HepG2 (cell line): ENCODE results near the gene AP3D1. TPM values are rescaled to one million over a fixed set of nuclear protein-coding genes. Genes with fewer than 3 reads are reported as not detected.
A peak's percentile ranks its signal among the peaks of the same experiment; 100 is the strongest.

Source experiments
- CERS6 ChIP-seq: sonication (generic); formaldehyde crosslinking; IDR thresholded peaks from 2 replicates; pipeline ENCODE4 v1.5.0; 2020; ENCODE audit warnings: missing genetic modification reagents
- DNMT1 ChIP-seq: sonication (generic); formaldehyde crosslinking; IDR thresholded peaks from 2 replicates; pipeline ENCODE4 v1.5.1; 2020; ENCODE audit warnings: mild to moderate bottlenecking, missing genetic modification reagents
- EED ChIP-seq: sonication (generic); formaldehyde crosslinking; IDR thresholded peaks from 2 replicates; pipeline ENCODE4 v1.5.0; 2020; ENCODE audit warnings: mild to moderate bottlenecking, missing genetic modification reagents
- HOXA3 ChIP-seq: sonication (generic); formaldehyde crosslinking; IDR thresholded peaks from 2 replicates; pipeline ENCODE4 v1.5.0; 2020; ENCODE audit warnings: missing genetic modification reagents
- ISL2 ChIP-seq: sonication (generic); formaldehyde crosslinking; IDR thresholded peaks from 2 replicates; pipeline ENCODE4 v1.5.0; 2020; ENCODE audit warnings: missing genetic modification reagents
- KLF15 ChIP-seq: sonication (generic); formaldehyde crosslinking; IDR thresholded peaks from 2 replicates; pipeline ENCODE4 v1.8.1; 2023; ENCODE audit warnings: borderline replicate concordance, mild to moderate bottlenecking, inconsistent platforms, missing genetic modification reagents, mixed read lengths
- MEIS1 ChIP-seq: sonication (generic); formaldehyde crosslinking; IDR thresholded peaks from 2 replicates; pipeline ENCODE4 v1.9.0; 2021; ENCODE audit warnings: mild to moderate bottlenecking, missing genetic modification reagents, moderate library complexity, borderline replicate concordance
- NFAT5 ChIP-seq: sonication (generic); formaldehyde crosslinking; IDR thresholded peaks from 2 replicates; pipeline ENCODE4 v1.4.0; 2020; ENCODE audit warnings: missing genetic modification reagents
- NFRKB ChIP-seq: fragments of 450-650 bp; IDR thresholded peaks from 2 replicates; pipeline ENCODE4 v1.6.1; 2017
- POLR2AphosphoS5 ChIP-seq: IDR thresholded peaks from 2 replicates; pipeline ENCODE4 v1.6.1; 2012; ENCODE audit warnings: low read depth, low read length
- RBFOX2 ChIP-seq: fragments of 200-400 bp; formaldehyde crosslinking; IDR thresholded peaks from 2 replicates; pipeline ENCODE4 v1.6.1; 2017; ENCODE audit warnings: low read depth, mild to moderate bottlenecking, low read length
- SAP130 ChIP-seq: IDR thresholded peaks from 2 replicates; pipeline ENCODE4 v1.6.1; 2016; ENCODE audit warnings: low read depth
- SPEN ChIP-seq: sonication (generic); formaldehyde crosslinking; IDR thresholded peaks from 2 replicates; pipeline ENCODE4 v1.5.1; 2020; ENCODE audit warnings: low read depth, mild to moderate bottlenecking, missing genetic modification reagents
- ZNF232 ChIP-seq: sonication (generic); formaldehyde crosslinking; IDR thresholded peaks from 2 replicates; pipeline ENCODE4 v1.4.0; 2020; ENCODE audit warnings: missing genetic modification reagents, borderline replicate concordance
- ZNF253 ChIP-seq: sonication (generic); formaldehyde crosslinking; IDR thresholded peaks from 2 replicates; pipeline ENCODE4 v1.8.0; 2022; ENCODE audit warnings: mild to moderate bottlenecking, missing genetic modification reagents, borderline replicate concordance
- ZNF503 ChIP-seq: sonication (generic); formaldehyde crosslinking; IDR thresholded peaks from 2 replicates; pipeline ENCODE4 v1.4.0; 2020; ENCODE audit warnings: missing genetic modification reagents
- ZNF510 ChIP-seq: sonication (generic); formaldehyde crosslinking; IDR thresholded peaks from 2 replicates; pipeline ENCODE4 v1.4.0; 2020; ENCODE audit warnings: low read depth, mild to moderate bottlenecking, missing genetic modification reagents
- ZNF562 ChIP-seq: sonication (generic); formaldehyde crosslinking; IDR thresholded peaks from 2 replicates; pipeline ENCODE4 v1.8.0; 2022; ENCODE audit warnings: missing genetic modification reagents, borderline replicate concordance
- ZNF605 ChIP-seq: sonication (generic); formaldehyde crosslinking; IDR thresholded peaks from 2 replicates; pipeline ENCODE4 v1.8.0; 2022; ENCODE audit warnings: mild to moderate bottlenecking, missing genetic modification reagents
- ZNF720 ChIP-seq: sonication (generic); formaldehyde crosslinking; IDR thresholded peaks from 2 replicates; pipeline ENCODE4 v1.4.0; 2020; ENCODE audit warnings: missing genetic modification reagents
- ZNF781 ChIP-seq: sonication (generic); formaldehyde crosslinking; IDR thresholded peaks from 2 replicates; pipeline ENCODE4 v1.5.1; 2020; ENCODE audit warnings: borderline replicate concordance, mild to moderate bottlenecking, missing genetic modification reagents; ENCODE audit errors: not compliant biosample characterization
- ZSCAN20 ChIP-seq: sonication (generic); formaldehyde crosslinking; IDR thresholded peaks from 2 replicates; pipeline ENCODE4 v1.4.0; 2020; ENCODE audit warnings: missing genetic modification reagents, mild to moderate bottlenecking, borderline replicate concordance
- polyA plus RNA-seq, 8 experiments: library from polyadenylated mRNA; depleted of rRNA in 3 of 8; stranded (reverse) in 7 of 8; unstranded in 1 of 8; fragments of >200 nt; fragmentation: Illumina TruSeq in 4 of 8; extraction: Trizol in 4 of 8; gene quantifications; 2 replicates each; pipeline versions ENCODE4 v1.2.1 to v1.2.3, GENCODE V29; 2011 to 2016; ENCODE audit warnings: low read depth in 4 of 8, missing spikeins in 1 of 8, mixed read lengths in 1 of 8; ENCODE audit not compliant: insufficient read depth in 1 of 8
- total RNA-seq, 5 experiments: library from RNA; depleted of rRNA; stranded (reverse); fragments of >200 nt; fragmentation: Illumina TruSeq; extraction: Trizol; gene quantifications; 2 replicates each; pipeline ENCODE4 v1.2.3, GENCODE V29; 2016; ENCODE audit warnings: low read depth in 1 of 5

AP3D1 gene
- total and polyA plus RNA-seq, 2 of the 13 experiments (the other 11 are each of a cell fraction or from before 2014, with no cell fraction given): 68.0 to 82.6 TPM

GRCh38 chr19:2050991-2051772, 100.2 kb downstream of the AP3D1 start, which contains the start of gene MKNK2 (continued):
- no peak for TF ChIP-seq KLF15 (CRISPR knock-in tag)
- no peak for TF ChIP-seq DNMT1
- peak; percentile 83; the same call in 1 of the 2 replicates for TF ChIP-seq EED (CRISPR knock-in tag)
- TF ChIP-seq HOXA3 (CRISPR knock-in tag): peak; percentile 29
- TF ChIP-seq ZNF720 (CRISPR knock-in tag): no peak
- no peak for TF ChIP-seq NFRKB
- TF ChIP-seq NFAT5 (CRISPR knock-in tag): no peak
- TF ChIP-seq ISL2 (CRISPR knock-in tag): no peak
- no peak for TF ChIP-seq ZNF605
- TF ChIP-seq SPEN (CRISPR knock-in tag): no peak
- TF ChIP-seq MEIS1: no peak; the same call in 1 of the 2 replicates
- no peak for TF ChIP-seq ZNF510 (CRISPR knock-in tag)
- TF ChIP-seq ZNF232 (CRISPR knock-in tag): 0 out of 2 replicates have a peak, but pooled peaks have one; percentile 79
- no peak for TF ChIP-seq CERS6 (CRISPR knock-in tag)
- TF ChIP-seq ZNF781 (CRISPR knock-in tag): peak; percentile 28
- TF ChIP-seq ZNF562 (CRISPR knock-in tag): no peak
- TF ChIP-seq ZNF503 (CRISPR knock-in tag): no peak; the same call in 1 of the 2 replicates
- TF ChIP-seq POLR2AphosphoS5: peak; percentile 92
- no peak for TF ChIP-seq ZSCAN20 (CRISPR knock-in tag)
- peak; percentile 60; the same call in 1 of the 2 replicates for TF ChIP-seq SAP130 (CRISPR knock-in tag)
- no peak for TF ChIP-seq ZNF253 (CRISPR knock-in tag)
- peak; percentile 96 for TF ChIP-seq RBFOX2
